GM19438 (cell line): Measurements from ENCODE around the gene PLXNB1.
"Not testable (repeated sequence)": the region's sequence is repeated elsewhere in the genome, so short reads cannot be mapped to it uniquely, and the experiment has no call there.

ENCODE experiments used
- ATAC-seq: cut with Tn5 transposase; IDR thresholded peaks from one replicate; pipeline ENCODE4 v1.9.1; 2021; ENCODE audit warnings: low read depth; ENCODE audit not compliant: unreplicated experiment

PLXNB1 gene

GRCh38 chr3:48465531-48466378 lies 35.9 kb upstream of the PLXNB1 start:
- ATAC-seq, result peak; percentile 91

DNA sequence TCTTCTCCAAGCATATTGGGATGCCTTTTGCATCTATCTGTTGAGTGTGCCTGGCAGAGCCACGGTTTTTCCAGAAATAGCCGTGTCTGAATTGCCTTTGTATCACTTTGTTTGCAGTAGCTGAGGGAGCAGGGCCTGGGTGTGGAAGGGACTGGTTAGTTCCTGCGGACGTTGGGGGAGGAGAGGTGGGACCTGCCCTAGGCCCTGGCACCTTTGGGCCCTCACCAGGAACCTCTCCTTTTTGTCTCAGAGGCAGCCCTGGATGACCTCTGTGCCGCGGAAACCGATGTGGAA lies 35.3 kb upstream of the PLXNB1 start:
- no peak for ATAC-seq

- no peak for ATAC-seq
These were observed 34.9 kb upstream of the PLXNB1 start for GRCh38 chr3:48464713-48465221.

DNA sequence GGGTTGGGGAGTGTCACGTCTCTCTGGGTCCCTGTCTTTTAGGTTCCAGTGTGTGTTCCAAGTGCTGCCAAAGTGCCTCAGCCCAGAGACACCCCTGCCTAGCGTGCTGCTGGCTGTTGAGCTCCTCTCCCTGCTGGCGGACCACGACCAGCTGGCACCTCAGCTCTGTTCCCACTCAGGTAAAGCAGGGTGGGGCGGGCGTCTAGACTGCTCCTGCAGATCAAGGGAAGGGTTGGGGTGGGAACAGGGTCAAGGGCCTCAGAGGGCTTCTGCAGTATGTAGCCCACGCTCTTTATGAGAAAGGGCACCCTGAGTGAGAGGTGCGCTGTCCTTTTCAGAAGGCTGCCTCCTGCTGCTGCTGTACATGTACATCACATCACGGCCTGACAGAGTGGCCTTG lies 33.8 kb upstream of the PLXNB1 start:
- ATAC-seq, result no peak

DNA sequence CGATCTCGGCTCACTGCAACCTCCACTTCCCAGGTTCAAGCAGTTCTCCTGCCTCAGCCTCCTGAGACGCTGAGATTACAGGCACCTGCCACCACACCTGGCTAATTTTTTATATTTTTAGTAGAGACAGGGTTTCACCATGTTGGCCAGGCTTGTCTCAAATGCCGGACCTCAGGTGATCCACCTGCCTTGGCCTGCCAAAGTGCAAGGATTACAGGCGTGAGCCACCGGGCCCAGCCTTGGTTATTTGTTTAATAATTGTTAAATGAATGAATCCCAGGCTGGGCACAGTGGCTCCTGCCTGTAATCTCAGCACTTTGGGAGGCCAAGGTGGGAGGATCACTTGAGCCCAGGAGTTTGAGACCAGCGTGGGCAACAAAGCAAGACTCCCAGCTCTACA lies 31.9 kb upstream of the PLXNB1 start:
- ATAC-seq, result not testable (repeated sequence)

DNA sequence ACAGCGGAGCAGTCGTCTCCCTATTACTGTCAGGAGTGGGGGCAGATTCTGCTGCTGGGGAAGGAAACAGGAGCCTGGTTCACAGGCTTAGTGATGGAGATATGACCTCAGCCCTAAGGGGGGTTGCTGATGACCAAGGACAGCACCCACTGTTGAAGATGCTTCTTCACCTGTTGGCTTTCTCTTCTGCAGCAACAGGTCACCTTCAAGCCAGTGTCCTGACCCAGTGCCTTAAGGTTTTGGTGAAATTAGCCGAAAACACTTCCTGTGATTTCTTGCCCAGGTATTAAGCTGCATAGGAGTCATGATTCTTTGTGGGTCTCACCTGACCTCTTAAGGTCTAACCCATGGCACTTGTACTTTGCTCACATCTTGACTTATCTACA lies 30.6 kb upstream of the PLXNB1 start:
- ATAC-seq, result no peak

GRCh38 chr3:48459773-48460516 lies 30.1 kb upstream of the PLXNB1 start:
- no peak for ATAC-seq

GRCh38 chr3:48459331-48459730 lies 29.4 kb upstream of the PLXNB1 start:
- no peak for ATAC-seq

DNA sequence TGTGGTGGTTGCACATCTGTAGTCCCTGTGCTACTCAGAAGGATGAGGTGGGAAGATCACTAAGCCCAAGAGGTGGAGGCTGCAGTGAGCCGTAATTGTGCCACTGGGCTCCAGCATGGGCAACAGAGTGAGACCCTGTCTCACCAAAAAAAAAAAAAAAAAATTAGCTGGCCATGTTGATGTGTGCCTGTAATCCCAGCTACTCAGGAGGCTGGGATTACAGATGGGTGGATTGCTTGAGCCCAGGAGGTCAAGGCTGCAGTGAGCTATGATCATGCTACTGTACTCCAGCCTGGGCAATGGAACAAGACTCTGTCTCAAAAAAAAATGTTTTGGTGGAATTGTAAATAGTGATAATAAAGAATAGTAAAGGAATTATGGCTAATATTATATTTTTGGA lies 26.6 kb upstream of the PLXNB1 start:
- ATAC-seq, result no peak

DNA sequence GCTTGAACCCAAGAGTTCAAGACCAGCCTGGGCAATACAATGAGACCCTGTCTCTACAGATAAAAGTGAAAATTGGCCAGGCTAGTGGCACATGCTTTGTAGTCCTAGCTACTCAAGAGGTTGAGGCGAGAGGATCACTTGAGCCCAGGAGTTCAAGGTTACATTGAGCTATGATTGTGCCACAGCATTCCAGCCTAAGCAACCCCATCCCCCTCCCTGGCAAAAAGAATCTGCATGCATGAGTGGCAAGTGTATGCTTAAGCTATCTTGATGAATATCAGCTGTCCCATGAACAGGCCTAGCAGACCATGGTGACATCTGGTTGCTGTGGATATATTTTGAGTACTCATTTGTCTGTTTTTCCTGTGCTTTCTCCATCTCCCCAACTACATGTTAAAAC lies 21.4 kb upstream of the PLXNB1 start:
- ATAC-seq, result no peak

- ATAC-seq, result peak; percentile 75
These were observed 16.7 kb upstream of the PLXNB1 start, which contains the start of gene ATRIP for GRCh38 chr3:48446425-48447193. Gene ATRIP, plus strand, starts transcription at chr3:48446737. Its CDS starts 109 bp downstream, at chr3:48446846.

- no peak for ATAC-seq
These were observed 16.1 kb upstream of the PLXNB1 start for GRCh38 chr3:48446043-48446424.

DNA sequence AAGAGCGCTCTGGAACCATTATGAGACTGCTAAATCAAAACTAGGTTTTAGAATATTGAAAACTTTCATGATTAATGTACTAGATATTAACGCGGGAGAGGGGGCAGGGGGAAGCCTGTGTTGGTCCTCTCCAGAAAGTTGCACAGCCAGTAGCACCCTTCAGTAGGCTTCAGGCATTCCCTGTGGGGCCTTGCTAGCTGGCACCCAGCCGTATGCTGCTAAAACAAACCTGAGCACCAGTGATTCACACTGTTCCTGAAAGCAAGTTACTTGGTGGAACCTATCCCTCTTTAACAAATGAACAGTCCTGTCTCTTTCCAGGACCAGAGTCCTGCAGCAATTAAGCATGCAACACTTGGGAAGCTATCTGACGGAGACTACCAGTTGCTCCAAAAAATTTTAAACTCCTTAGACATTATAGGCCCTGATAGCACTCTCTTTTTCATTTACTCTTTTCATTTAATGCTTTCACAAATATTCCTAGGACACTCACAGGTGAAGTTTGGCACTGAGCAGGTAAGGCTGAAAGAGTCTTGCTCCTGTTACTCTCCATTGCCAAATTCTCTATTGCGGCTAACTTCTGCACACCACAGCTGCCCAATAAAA lies 15.5 kb upstream of the PLXNB1 start:
- no peak for ATAC-seq

DNA sequence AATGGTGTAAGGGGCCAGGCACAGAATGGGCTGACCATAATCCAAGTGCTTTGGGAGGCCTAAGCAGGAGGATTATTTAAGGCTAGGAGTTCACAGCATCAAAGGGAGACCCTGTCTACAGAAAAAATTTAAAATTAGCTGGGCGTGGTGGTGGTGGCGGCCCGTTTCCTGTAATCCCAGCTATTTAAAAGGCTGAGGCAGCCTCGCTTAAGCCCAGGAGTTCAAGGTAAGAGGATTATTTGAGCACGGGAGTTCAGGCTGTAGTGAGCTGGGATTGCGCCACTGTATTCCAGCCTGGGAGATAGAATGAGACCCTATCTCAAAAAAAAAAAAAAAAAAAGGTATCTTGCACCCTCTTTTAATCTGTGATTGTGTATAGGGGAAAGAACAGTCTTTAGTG lies 12.1 kb upstream of the PLXNB1 start:
- no peak for ATAC-seq

DNA sequence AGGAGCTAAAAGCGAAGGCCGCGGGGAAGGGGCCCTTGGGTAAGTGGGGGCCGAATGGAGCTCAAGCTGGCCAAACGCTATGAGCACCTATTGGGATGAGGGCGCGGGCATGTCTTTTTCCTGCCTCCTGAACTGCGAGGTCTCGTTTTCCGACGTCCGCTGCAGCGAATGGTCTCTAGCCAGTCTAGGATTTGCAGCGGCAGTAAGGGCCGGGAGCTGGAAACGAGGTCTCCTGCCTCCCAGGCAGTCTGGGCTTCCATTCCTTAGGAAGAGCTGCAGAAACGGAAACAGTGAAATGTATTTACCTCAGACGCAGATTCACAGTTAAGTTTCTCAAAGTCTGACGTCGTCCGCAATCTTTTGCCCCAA lies 10.7 kb upstream of the PLXNB1 start:
- ATAC-seq, result no peak

- peak; percentile 95 for ATAC-seq
These were observed 10.1 kb upstream of the PLXNB1 start, which contains the start of the genes CCDC51 and TMA7 for GRCh38 chr3:48439820-48440589. Gene CCDC51, minus strand, starts transcription at chr3:48440119. Its CDS starts 4,991 bp downstream, at chr3:48435128. Gene TMA7, plus strand, starts transcription at chr3:48440257. Its CDS starts 40 bp downstream, at chr3:48440297.

- no peak for ATAC-seq
These were observed 7.9 kb upstream of the PLXNB1 start for GRCh38 chr3:48437812-48438211.

DNA sequence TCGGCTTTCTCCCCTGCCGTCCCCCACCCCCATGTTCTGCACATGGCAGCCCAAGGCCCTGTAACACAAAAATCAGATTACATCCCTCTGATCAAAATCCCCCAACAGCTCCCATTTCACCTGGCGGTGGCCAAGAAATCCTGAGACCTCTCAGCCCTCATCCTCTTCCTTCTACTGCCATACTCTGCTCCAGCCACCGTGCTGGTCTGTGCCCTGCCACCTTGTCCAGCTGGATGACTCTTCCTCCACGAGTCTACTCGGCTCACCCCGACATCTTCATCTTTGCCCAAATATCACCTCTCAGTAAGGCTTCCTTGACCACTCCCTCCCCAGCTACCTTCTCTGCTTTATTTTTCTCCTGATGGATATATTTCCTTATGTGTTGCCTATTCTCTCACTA lies 7.0 kb upstream of the PLXNB1 start:
- no peak for ATAC-seq

- no peak for ATAC-seq
These were observed 6.5 kb upstream of the PLXNB1 start for GRCh38 chr3:48436477-48436787.
